HL-60 (cell line): ENCODE data around the gene FAF1.
"Not testable (repeated sequence)": the region's sequence is repeated elsewhere in the genome, so short reads cannot be mapped to it uniquely, and the experiment has no call there.

ENCODE experiments used
- CTCF ChIP-seq: IDR thresholded peaks from one replicate; pipeline ENCODE4 v1.5.1; 2011; ENCODE audit warnings: low read length, control low read depth, inconsistent platforms; ENCODE audit not compliant: insufficient read depth
- GABPA ChIP-seq: IDR thresholded peaks from 2 replicates; pipeline ENCODE4 v1.6.1; 2012; ENCODE audit warnings: low read depth
- POLR2AphosphoS5 ChIP-seq: IDR thresholded peaks from 2 replicates; pipeline ENCODE4 v1.6.1; 2012; ENCODE audit warnings: low read depth
- REST ChIP-seq: IDR thresholded peaks from 2 replicates; pipeline ENCODE4 v1.6.1; 2012; ENCODE audit warnings: low read depth; ENCODE audit not compliant: insufficient replicate concordance
- SPI1 ChIP-seq: IDR thresholded peaks from 2 replicates; pipeline ENCODE4 v1.6.1; 2012; ENCODE audit warnings: low read depth, mild to moderate bottlenecking, borderline replicate concordance

DNA sequence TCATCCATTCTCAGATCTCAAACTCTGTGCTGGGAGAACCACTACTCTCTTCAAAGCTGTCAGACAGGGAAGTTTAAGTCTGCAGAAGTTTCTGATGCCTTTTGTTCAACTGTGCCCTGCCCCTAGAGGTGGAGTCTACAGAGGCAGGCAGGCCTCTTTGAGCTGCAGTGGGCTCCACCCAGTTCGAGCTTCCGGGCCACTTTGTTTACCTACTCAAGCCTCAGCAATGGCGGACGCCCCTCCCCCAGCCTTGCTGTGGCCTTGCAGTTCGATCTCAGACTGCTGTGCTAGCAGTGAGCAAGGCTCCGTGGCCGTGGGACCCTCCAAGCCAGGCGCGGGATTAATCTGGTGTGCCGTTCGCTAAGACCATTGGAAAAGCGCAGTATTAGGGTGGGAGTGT, 49.7 kb downstream of the FAF1 start:
- TF ChIP-seq CTCF, POLR2AphosphoS5, REST, GABPA, SPI1: not testable (repeated sequence)
